Stimulated activated CD8-positive, alpha-beta memory T cell treated with anti-CD3 and anti-CD28 coated beads, Interleukin-7, amount 100 ng/mL, for 48 hours (primary cell): ENCODE measurements around the gene RPL22L1.
"Not testable (repeated sequence)": the region's sequence is repeated elsewhere in the genome, so short reads cannot be mapped to it uniquely, and the experiment has no call there.

ENCODE experiments used
- DNase-seq, 2 donors: peaks; one replicate each; pipeline ENCODE4 v3.0.0-alpha.2; 2020; ENCODE audit warnings: low read depth in 1 of 2; ENCODE audit errors: extremely low read depth in 1 of 2

The RPL22L1 gene

DNA sequence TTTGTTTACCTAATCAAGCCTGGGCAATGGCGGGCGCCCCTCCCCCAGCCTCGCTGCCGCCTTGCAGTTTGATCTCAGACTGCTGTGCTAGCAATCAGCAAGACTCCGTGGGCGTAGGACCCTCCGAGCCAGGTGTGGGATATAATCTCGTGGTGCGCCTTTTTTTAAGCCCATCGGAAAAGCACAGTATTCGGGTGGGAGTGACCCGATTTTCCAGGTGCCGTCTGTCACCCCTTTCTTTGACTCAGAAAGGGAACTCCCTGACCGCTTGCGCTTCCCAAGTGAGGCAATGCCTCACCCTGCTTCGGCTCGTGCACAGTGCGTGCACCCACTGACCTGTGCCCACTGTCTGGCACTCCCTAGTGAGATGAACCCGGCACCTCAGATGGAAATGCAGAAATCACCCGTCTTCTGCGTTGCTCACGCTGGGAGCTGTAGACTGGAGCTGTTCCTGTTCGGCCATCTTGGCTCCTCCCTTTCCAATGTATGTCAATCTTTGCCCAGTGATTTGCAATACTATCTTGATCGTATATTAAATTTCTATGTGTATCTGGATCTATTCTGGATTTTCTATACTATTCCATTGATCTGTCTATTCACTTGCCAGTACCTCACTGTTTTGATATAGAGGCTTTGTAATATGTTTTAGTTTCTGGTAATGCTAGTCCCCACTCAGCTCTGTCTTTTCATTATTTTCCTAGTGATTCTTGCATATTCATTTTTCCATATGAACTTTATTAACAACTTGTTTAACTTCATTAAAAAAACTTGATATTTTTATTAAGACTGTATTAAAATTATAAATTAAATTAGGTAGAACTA is 14.3 kb upstream of the RPL22L1 start:
- not testable (repeated sequence) for DNase-seq

DNA sequence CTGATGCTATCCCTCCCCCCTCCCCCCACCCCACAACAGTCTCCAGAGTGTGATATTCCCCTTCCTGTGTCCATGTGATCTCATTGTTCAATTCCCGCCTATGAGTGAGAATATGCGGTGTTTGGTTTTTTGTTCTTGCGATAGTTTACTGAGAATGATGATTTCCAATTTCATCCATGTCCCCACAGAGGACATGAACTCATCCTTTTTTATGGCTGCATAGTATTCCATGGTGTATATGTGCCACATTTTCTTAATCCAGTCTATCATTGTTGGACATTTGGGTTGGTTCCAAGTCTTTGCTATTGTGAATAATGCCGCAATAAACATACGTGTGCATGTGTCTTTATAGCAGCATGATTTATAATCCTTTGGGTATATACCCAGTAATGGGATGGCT is 8.7 kb upstream of the RPL22L1 start:
- DNase-seq = not testable (repeated sequence)

DNA sequence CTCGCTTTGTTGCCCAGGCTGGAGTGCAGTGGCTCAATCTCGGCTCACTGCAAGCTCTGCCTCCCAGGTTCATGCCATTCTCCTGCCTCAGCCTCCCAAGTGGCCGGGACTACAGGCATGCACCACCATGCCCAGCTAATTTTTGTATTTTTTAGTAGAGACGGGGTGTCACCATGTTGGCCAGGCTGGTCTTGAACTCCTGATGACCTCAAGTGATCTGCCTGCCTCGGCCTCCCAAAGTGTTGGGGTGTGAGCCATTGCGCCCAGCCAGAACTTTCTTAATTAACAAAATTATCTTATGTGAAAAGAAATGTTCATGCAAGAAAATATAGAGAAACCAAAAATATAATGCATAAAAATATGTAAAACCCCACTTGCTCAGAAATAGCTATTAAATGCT is 7.3 kb upstream of the RPL22L1 start:
- DNase-seq = not testable (repeated sequence)

DNA sequence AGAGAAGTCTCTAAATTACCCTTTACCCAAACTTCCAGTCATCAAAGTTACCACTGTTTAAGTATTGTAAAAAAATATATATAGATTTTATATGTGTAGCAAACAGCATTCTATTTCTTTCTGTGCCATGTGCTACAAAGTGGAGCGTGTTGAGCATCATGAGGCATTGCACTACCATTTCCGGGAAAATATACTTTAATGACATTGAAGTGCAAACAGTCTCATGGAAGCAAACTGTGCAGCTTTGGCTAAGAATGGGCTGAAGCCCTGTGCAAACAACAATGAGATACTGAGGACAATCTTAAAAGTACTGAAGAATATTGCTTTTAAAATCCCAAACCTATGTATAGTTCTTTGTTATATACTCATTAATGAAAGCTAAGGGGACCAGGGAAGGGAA is 6.5 kb upstream of the RPL22L1 start:
- DNase-seq = no peak

DNA sequence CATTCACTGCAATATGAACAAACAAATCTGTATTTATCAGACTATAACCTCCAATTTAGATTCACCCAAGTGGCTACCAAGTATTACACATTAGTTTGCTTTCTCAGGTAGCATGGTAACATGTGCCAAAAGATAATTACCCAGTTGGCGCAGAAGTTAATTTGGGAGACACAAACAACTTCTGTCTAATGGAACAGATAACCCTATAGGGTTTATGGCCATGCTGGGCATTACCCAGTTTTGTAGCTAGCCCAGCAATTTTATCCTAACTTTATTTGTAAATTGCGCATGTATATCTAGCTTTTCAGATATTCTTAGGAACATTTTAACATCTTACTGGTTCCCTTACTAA is 780 bp downstream of the RPL22L1 start:
- no peak for DNase-seq

DNA sequence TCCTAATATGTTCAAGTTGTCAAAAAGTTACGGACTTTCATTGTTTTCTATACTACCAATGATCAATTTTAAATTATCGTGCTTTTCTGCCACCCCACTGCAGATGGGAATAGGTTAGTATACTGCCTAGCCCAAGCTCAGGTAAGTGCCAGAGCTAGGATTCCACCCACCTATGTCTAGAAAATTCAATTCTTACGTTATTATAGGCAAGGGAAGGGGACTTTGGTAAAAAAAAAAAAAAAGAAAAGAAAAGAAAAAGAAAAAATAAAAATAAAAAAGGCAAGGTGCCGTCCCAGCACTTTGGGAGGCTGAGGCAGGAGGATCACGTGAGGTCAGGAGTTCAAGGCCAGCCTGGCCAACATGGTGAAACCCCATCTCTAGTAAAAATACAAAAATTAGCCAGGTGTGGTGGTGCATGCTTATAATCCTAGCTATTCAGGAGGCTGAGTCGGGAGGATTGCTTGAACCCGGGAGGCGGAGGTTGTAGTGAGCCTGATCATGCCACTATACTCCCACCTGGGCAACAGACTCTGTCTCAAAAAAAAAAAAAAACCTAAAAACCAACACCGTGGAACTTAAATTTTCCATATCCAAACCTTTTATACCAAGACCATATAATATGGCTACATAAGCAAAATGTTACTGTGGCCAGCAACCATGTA is 1.3 kb downstream of the RPL22L1 start:
- DNase-seq = no peak

DNA sequence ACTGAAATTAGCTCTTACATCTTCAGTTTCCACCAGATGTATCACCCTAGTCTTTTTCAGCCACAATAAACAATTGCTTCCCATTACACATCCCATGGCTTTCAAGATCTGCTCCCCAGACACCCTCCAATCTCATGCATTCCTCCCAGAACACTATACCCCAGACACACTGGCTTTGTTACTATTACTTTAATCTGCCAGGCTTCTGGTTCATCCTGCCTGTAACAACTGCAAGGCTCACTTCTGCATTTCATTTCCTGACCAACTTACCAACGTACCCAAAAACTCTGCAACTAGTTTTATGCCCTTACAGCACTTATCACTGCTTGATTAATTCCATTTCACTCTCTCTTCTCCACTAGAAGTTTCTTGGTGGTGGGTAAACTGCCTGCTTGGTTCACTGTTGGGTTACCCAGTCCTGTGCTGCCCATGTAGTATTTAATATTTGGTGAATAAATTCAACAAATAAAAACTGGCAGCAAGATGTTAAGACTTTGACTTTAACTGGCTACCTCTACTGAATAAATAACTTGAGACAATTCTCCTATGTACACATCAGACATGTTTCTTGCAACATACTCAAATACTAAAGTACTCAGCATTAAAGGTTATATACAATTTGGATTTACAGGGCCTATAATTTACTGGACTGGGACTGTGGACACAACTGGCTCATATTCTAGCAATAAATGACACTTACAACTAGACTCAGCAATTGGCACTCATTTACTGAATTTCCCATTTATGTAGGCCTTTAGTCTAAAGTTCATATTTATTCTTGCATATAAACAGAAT is 2.7 kb downstream of the RPL22L1 start:
- no peak for DNase-seq

DNA sequence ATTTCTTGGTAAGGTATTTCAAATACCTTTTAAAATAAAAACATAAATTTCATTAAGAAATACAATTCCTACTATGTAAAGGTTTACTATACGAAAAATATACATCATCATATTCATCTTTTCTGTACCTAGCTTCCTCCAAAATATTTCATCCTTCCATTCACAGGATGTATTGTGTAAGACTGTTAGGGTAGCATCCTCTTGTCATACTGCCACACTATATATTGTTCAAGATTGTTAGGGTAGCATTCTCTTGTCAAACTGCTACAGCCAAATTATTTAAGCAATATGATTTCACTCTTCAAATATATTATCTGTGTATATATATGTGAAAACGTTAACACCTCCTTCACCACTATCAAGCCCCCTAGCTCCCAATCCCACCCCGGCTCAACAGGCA is 3.5 kb downstream of the RPL22L1 start:
- DNase-seq = no peak

DNA sequence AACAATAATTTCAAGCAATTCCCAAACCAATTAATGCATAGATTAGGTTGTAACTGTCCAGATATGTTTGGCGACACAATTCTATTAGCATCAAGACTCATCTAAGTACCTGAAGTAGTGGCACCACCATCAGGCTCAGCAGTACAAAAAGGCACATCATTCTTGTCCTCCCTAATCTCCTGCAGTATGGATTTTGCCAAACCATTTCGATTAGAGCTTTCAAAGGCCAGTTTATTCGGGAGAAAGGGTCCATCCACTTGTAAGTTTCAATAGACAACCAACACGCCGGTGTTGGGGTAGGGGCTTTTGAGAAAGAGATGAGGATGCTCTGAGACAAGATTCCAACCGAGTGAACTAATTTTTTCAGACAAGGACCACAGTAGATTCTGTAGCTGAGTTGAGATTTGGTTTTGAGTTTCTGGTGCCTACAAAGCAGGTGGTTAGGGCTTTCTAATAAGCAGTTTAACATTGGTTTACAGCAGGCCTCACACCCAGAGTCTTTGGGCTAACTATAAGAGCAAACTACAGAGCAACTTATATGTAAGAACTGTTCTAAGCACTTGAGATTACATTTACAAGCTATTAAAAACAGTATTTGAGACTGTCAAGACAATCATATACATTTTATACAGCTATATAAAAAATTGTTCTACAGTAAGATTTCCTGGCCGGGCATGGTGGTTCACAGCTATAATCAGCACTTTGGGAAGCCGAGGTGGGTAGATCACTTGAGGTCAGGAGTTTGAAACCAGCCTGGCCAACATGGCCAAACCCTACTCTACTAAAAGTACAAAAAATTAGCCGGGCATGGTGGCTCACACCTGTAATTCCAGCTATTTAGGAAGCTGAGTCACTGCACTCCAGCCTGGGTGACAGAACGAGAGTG is 4.5 kb downstream of the RPL22L1 start:
- no peak for DNase-seq

DNA sequence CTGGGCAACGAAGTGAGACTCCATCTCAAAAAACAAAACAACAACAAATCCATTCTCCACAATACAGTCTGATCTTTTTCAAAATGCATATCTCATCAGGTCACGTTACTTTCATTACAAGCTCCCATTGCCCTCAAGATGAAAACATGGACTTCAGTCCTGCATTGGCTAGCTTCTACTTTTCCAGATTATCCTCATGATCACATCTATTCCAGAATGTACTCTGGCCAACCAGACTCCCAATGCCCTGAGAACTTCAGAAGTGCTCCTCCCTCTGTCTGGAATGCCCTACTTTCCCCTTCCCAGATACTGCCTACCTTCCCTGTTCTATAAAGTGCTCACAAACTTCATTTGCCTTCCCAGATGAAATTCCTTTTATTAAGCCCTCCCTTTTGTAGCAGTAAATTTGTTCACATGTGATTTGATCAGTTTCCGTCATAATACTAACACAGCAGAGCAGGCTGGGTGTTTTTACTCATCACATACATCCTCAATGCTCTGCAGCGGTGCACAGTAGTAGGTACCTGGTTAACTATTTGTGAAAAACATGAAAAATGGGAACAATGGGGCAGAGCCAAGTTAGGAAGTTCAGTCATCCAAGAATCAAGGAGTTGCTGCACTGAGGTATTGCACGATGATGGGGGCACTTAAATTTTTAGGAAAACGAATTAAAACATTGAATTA is 5.3 kb downstream of the RPL22L1 start:
- DNase-seq = no peak

DNA sequence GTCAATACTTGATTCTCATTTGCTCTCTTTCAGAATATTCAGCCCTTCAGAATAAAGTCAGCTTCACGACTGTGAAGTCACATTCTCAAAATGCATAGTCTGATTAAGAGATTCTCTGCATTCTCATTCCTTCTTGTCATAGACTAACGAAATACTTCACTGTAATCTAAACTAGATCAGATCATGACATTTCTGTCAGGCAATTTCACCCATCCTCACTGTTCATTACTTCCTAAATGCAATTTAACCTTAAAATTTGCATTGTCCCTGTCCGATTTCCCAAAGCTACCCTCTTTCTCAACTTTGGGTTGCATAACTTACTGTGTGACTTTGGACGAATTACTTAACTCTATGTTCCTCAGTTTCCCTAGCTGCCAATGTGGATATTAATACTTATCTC is 6.2 kb downstream of the RPL22L1 start:
- no peak for DNase-seq

DNA sequence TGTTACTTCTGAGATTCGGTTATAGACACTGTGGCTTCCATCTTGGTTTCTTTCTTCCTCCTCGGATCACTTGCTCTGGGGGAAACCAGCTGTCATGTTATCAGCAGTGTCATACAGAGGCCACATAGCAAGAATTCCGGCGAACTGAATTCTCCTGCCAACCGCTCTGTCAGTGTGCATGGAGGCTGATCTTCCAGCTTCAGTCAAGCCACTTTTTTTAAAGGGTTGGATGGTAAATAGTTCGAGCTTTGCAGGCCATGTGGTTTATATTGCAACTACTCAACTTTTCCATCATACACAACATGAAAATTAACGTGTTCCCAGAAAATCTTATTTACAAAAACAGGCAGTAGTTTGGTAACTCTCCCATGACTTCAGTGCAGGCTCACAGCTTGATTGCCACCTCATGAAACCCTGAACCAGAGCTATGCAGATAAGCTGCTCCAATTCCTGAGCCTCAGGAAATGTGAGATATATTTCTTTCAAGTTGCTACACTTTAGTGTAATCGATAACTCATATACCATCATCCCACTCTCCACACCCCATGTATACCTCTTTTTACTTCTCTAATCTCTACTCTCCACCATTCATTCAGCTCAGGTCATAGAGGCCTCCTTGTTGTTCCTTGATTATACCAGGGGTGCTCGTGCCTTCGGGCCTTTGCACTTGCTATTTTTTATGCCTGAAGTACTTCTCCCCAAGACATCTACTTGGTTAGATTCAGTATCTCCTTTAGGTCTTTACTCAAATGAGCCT is 7.2 kb downstream of the RPL22L1 start:
- no peak for DNase-seq

DNA sequence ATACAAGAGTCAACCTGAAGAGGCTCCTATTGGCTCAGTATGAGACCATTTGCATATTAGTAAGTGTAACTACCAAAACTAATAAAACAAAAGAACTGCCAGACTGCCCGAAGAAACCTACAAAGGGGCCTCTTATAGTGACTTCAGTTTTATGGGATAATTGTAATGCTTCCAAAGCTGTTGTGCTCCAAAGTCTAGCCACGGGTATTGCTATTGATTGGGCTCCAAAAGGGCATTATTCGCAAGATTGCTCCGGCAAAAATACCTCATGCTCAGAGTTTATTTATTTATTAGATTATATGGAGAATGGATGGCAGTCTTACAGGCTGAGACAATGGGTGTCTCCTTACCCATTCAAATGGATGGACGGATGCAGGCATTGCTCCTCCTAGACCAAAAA is 11.4 kb downstream of the RPL22L1 start:
- DNase-seq = no peak

DNA sequence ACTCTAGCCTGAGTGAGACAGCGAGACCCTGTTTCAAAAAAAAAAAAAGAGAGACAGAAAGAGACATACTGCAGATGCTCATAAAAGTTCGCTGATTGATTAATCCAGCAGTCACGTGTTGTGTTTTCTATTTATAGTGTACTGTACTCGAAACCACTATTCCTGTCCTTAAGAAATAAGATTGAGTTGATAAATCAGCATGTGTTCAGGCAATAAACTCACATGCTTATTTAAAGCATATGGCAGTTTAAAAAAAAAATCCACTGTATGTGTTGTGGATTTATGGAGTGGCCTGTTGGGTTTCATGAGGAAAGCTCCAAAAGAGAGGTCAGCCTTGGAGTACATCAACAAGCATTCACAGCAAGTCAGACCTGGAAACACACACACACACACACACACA is 17.7 kb downstream of the RPL22L1 start:
- no peak for DNase-seq

DNA sequence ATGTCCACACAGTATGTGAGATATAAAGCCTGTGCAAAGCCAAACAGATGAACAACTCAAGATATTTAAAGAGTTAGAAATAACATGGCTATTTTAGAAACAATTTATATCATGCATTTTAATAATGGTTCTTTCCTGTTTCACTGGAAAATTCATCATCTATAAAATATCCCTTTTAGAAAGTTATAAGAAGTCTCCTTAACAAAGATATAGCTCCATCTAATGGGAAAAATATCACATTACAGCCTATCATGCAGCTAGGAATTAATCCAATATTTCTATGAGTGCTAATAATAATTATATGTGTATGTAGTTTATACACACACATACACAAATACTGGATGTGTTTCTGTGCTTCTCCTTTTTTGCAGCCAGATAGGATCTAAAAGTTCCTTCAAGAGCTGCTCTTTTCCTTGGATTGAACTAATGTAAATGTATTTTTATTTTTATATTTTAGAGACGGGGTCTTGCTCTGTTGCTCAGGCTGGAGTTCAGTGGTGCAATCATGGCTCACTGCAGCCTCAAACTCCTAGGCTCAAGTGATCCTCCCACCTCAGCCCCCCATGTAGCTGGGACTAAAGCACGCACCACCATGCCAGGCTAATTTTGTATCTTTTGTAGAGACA is 21.6 kb downstream of the RPL22L1 start:
- DNase-seq = no peak

DNA sequence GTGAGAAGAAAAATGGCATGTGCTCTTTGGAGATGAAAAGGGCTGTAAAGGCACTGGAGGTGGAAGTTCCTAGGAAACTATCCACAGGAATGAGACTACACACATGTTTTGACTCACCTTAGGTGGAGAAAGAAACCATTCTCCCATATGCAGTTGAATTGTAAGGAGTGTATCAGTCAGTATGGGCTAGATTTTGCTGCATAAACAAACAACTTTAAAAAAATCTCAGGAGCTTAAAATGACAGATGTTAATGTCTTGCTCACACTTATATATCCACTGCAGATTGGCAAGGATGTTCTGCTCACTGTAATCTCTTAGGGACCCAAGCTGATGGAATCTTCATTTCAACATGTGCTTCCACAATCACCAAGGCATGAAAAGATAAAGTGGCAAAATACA is 25.6 kb downstream of the RPL22L1 start:
- DNase-seq = no peak

DNA sequence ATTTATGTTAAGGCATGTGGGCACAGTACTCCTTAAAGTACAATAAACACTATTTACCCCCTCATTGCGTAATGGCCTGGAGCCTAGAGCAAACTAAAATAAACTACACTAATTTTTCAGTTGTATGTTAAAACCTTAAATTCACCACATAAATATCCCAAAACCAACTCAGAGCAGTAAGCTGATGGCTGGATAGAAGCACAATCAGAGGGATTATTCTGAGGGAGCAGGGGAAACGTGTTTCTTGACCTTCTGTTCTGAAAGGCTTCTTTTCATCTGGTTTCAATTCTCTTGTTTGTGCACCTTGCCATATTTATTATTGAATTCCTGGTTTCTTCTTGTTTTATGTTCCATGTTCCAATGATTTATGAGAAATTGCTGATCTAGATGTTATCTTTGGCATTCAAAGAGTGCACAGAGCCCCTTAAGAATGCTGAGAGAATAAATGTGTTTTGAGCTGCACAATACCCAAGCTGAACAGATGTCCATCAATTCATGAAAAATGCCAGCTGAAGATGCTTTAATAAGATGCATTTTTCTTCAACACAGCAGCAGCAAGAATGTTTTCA is 29.6 kb downstream of the RPL22L1 start:
- no peak for DNase-seq

DNA sequence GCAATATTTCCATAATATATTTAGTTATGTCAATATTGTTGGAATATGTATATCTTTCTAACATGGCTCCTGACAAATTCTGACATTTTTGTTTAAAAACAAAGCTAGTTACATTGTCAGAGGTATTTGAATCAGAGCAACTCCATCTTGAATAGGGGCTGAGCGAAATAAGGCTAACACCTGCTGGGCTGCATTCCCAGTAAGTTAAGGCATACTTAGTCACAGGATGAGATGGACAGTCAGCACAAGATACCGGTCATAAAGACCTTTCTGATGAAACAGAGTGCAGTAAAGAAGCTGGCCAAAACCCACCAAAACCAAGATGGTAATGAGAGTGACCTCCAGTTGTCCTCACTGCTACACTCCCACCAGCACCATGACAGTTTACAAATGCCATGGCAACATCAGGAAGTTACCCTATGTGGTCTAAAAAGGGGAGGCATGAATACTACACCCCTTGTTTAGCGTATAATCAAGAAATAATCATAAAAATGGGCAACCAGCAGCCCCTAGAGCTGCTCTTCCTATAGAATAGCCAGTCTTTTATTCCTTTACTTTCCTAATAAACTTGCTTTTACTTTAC is 30.4 kb downstream of the RPL22L1 start:
- no peak for DNase-seq
